ENCODE results near the gene DEK. TPM values are rescaled to one million over a fixed set of nuclear protein-coding genes. Genes with fewer than 3 reads are reported as not detected.
"Not testable (repeated sequence)": the region's sequence is repeated elsewhere in the genome, so short reads cannot be mapped to it uniquely, and the experiment has no call there.

Gene DEK
- total RNA-seq, 1 donor from 2014 or later: 37.6 TPM

- intact Hi-C loops (cut with DNase I): no loop called here
- no peak for DNase-seq (ENCODE audit: low spot score)
Measured at GRCh38 chr6:18177286-18177965, 86.9 kb downstream of the DEK start.

DNA sequence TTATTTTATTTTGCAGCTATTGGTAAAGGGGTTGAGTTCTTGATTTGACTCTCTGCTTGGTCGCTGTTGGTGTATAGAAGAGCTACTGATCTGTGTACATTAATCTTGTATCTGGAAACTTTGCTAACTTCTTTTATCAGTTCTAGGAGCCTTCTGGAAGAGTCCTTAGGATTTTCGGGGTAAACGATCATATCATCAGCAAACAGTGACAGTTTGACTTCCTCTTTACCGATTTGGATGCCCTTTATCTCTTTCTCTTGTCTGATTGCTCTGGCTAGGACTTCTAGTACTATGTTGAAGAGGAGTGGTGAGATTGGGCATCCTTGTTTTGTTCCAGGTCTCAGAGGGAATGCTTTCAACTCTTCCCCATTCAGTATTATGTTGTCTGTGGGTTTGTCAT lies 88.1 kb downstream of the DEK start:
- DNase-seq (ENCODE audit: low spot score); intact Hi-C loops (cut with DNase I): not testable (repeated sequence)

Other genes with a start within 250 kb of the DEK start
- 1.6 TPM for gene NHLRC1, start 141.9 kb downstream of the DEK start, total RNA-seq
- 9.7 TPM for gene TPMT, start 109.5 kb downstream of the DEK start, total RNA-seq
- gene KDM1B, start 109.1 kb downstream of the DEK start, total RNA-seq: 13.8 TPM
- gene RNF144B, start 122.8 kb upstream of the DEK start, total RNA-seq: 9.3 TPM

Data from cardiac septum (tissue), 1 donor.